Measurements from ENCODE around the gene DLGAP1.
"Not testable (repeated sequence)": the region's sequence is repeated elsewhere in the genome, so short reads cannot be mapped to it uniquely, and the experiment has no call there.

Gene DLGAP1

GRCh38 chr18:4069183-4069582 is 385.9 kb downstream of the DLGAP1 start:
- no peaks in the 10 kb centered on the region for H3K27me3 Mint-ChIP-seq (ENCODE audit: low read depth)
- H3K27ac Mint-ChIP-seq: no peak overlapping the region
- H3K4me3 Mint-ChIP-seq: no peak overlapping the region

GRCh38 chr18:4068552-4069158 is 386.5 kb downstream of the DLGAP1 start:
- Mint-ChIP-seq H3K9me3 (no peaks in the 10 kb centered on the region), H3K27me3 (ENCODE audit: low read depth) (no peaks in the 10 kb centered on the region), H3K36me3 (ENCODE audit: low read depth) (no peaks in the 10 kb centered on the region), H3K27ac (no peak overlapping the region), H3K4me3 (no peak overlapping the region), H3K4me1 (ENCODE audit: low read depth) (no peaks in the 10 kb centered on the region)
- peak; percentile 12 for DNase-seq (ENCODE audit: low spot score)

More at GRCh38 chr18:4069183-4069582, 385.9 kb downstream of the DLGAP1 start:
- Mint-ChIP-seq H3K4me1 (ENCODE audit: low read depth) (no peaks in the 10 kb centered on the region), H3K9me3 (no peaks in the 10 kb centered on the region), H3K36me3 (ENCODE audit: low read depth) (no peaks in the 10 kb centered on the region)
- DNase-seq (ENCODE audit: low spot score): no peak

DNA sequence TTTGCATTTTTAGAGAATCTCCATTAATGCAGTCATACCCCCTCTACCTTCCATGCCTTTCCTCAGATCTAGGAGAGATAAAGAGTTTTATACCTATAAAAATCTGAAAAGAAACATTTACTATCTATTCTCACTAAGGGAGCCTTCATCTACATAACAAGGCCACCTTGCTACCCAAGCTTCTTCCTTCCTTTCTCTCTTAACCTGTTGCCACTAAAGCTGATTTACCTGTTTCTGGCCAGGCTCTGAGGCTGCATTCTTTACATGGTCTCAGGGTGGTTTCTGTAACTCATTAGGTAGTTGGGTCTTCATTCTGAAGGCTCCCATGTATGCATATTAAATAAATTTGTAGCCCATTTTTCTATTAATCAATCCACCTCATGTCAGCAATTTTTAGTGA is 391.6 kb downstream of the DLGAP1 start:
- Mint-ChIP-seq H3K4me1 (ENCODE audit: low read depth) (no peaks in the 10 kb centered on the region), H3K9me3 (peaks cover 13% of the 10 kb centered on the region), H3K27ac (no peak overlapping the region), H3K4me3 (no peak overlapping the region), H3K36me3 (ENCODE audit: low read depth) (no peaks in the 10 kb centered on the region), H3K27me3 (ENCODE audit: low read depth) (no peaks in the 10 kb centered on the region)
- DNase-seq (ENCODE audit: low spot score): no peak

- Mint-ChIP-seq H3K36me3 (ENCODE audit: low read depth) (no peaks in the 10 kb centered on the region), H3K4me1 (ENCODE audit: low read depth) (no peaks in the 10 kb centered on the region), H3K27me3 (ENCODE audit: low read depth) (no peaks in the 10 kb centered on the region), H3K4me3 (no peak overlapping the region), H3K27ac (no peak overlapping the region), H3K9me3 (peaks cover 13% of the 10 kb centered on the region)
- no peak for DNase-seq (ENCODE audit: low spot score)
These were observed 394.5 kb downstream of the DLGAP1 start for GRCh38 chr18:4060427-4061281.

DNA sequence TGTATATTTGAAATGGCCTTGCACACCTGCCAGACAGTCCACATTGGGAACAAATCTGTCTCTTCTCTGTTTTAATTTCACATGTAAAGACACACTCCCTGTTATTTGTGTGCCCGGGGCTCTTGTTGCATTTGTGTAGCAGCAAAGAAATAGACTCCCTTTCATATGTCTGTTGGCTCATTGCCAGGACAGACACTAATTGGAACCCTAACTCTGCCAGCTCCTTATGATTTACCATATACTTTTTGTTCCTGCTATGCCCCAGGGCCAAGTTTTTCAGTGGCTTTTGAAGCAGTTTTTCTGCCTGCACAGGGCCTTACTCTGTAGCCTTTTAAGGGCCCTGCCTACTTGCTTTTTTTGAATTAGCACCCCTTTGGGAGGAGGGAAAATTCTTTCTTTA is 396.9 kb downstream of the DLGAP1 start:
- peaks cover 17% of the 10 kb centered on the region for H3K9me3 Mint-ChIP-seq

DNA sequence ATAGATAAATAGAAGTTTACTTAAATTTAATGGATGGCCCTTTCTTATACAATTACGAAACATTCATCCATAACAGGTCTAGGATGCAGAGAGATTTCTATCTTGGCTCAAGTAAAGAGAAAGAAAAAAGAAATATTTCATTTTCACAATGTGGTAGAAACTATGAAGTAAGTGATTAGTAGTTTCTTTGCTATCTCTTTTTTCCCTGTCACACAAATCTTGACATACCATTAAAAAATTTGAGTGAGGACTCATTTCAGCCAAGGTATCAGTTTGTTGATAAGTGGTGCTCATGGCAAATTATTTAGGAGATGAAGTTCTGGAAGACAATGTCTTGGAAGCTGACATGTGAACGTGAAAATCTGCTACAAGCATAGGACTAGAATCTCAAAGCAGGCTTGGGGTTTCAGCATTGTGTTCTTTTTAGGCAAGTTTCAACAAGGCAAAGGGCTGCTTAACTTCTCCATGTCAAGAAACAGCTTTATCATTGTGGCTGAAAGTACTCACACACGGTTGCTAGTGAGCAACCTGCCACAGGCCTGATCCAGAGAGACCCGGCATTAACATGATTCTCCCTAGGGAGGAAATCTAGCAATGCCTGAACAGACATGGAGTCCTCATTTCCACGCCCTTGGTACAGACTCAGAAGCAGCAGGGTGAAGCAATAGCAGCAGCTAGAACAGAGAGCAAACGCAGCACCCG is 414.6 kb downstream of the DLGAP1 start:
- Mint-ChIP-seq H3K27me3 (ENCODE audit: low read depth) (no peaks in the 10 kb centered on the region), H3K9me3 (no peaks in the 10 kb centered on the region)
- DNase-seq (ENCODE audit: low spot score): no peak

More for the DNA sequence above, 396.9 kb downstream of the DLGAP1 start:
- H3K4me1 Mint-ChIP-seq (ENCODE audit: low read depth): no peaks in the 10 kb centered on the region
- no peak overlapping the region for H3K27ac Mint-ChIP-seq
- no peak overlapping the region for H3K4me3 Mint-ChIP-seq
- no peaks in the 10 kb centered on the region for H3K36me3 Mint-ChIP-seq (ENCODE audit: low read depth)
- DNase-seq (ENCODE audit: low spot score): no peak
- no peaks in the 10 kb centered on the region for H3K27me3 Mint-ChIP-seq (ENCODE audit: low read depth)

DNA sequence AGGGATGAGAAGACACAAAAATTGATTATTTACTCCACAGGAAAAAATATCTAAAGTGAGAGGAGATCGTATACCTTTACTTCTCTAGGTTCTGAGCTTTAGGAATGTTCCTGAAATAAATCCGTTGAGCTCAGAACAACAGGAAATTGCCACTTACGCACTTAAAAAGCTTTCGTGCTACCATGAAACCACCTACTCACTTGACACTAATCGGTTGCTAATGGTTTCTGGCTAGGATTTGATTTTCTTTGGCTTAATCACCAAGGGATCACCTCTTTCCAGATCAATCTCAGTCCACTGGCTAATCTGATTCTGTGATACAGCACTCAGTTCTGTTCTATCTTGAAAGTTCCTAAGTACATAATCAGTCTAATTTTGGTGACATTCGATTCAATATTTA is 419.6 kb downstream of the DLGAP1 start:
- no peaks in the 10 kb centered on the region for H3K36me3 Mint-ChIP-seq (ENCODE audit: low read depth)
- no peaks in the 10 kb centered on the region for H3K9me3 Mint-ChIP-seq
- no peak for DNase-seq (ENCODE audit: low spot score)
- no peak overlapping the region for H3K4me3 Mint-ChIP-seq
- no peaks in the 10 kb centered on the region for H3K4me1 Mint-ChIP-seq (ENCODE audit: low read depth)
- no peak overlapping the region for H3K27ac Mint-ChIP-seq
- H3K27me3 Mint-ChIP-seq (ENCODE audit: low read depth): no peaks in the 10 kb centered on the region

More for the DNA sequence above, 414.6 kb downstream of the DLGAP1 start:
- Mint-ChIP-seq H3K4me1 (ENCODE audit: low read depth) (no peaks in the 10 kb centered on the region), H3K27ac (no peak overlapping the region), H3K4me3 (no peak overlapping the region), H3K36me3 (ENCODE audit: low read depth) (no peaks in the 10 kb centered on the region)

DNA sequence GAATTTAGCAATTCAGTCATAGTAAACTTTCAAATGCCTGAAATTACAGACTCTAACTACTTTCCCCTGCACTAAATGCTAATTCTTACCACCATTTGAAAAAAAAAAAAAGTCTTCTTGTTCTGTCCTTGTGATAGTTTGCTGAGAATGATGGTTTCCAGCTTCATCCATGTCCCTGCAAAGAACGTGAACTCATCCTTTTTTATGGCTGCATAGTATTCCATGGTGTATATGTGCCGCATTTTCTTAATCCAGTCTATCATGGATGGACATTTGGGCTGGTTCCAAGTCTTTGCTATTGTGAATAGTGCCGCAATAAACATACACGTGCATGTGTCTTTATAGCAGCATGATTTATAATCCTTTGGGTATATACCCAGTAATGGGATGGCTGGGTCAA is 420.3 kb downstream of the DLGAP1 start:
- not testable (repeated sequence) for H3K36me3 Mint-ChIP-seq (ENCODE audit: low read depth); H3K4me3 Mint-ChIP-seq; H3K27me3 Mint-ChIP-seq (ENCODE audit: low read depth); DNase-seq (ENCODE audit: low spot score); H3K9me3 Mint-ChIP-seq; H3K4me1 Mint-ChIP-seq (ENCODE audit: low read depth); H3K27ac Mint-ChIP-seq

DNA sequence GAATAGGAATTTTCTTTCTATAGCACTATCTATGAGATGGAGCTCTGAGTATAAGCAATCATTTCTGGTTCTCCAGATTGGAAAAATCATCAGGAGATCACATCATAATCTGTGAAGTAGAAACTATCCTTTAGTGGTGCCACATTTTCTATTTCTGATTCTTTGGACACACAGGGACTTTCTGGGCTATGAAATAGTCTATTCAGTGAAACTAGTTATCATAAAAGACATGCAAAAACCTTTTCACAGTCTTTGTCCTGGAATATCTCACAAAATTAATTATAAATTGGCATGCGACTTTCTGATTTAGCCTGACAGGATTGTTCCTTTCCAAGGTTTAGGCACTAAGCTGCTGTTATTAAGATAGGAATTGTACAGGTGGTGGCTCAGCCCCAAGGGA is 428.6 kb downstream of the DLGAP1 start:
- DNase-seq (ENCODE audit: low spot score): no peak
- no peaks in the 10 kb centered on the region for H3K36me3 Mint-ChIP-seq (ENCODE audit: low read depth)
- no peak overlapping the region for H3K4me3 Mint-ChIP-seq
- peaks cover 6% of the 10 kb centered on the region for H3K9me3 Mint-ChIP-seq
- no peak overlapping the region for H3K27ac Mint-ChIP-seq
- H3K4me1 Mint-ChIP-seq (ENCODE audit: low read depth): no peaks in the 10 kb centered on the region
- no peaks in the 10 kb centered on the region for H3K27me3 Mint-ChIP-seq (ENCODE audit: low read depth)

GRCh38 chr18:4024702-4025101 is 430.4 kb downstream of the DLGAP1 start:
- Mint-ChIP-seq H3K4me3 (no peak overlapping the region), H3K36me3 (ENCODE audit: low read depth) (no peaks in the 10 kb centered on the region), H3K9me3 (peaks cover 6% of the 10 kb centered on the region), H3K27me3 (ENCODE audit: low read depth) (no peaks in the 10 kb centered on the region), H3K27ac (no peak overlapping the region), H3K4me1 (ENCODE audit: low read depth) (no peaks in the 10 kb centered on the region)
- no peak for DNase-seq (ENCODE audit: low spot score)

DNA sequence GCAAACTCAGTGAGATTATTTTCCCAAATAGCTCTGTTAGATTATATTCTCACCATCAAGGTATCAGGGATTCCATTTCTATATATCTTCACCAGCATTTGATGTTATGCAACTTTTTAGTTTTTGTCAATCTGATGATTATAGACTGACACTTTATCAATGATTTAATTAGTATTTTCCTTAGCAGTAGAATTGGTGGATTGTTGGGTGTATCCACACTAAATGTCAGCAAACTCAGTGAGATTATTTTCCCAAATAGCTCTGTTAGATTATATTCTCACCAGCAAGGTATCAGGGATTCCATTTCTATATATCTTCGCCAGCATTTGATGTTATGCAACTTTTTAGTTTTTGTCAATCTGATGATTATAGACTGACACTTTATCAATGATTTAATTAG is 432.4 kb downstream of the DLGAP1 start:
- not testable (repeated sequence) for H3K27ac Mint-ChIP-seq

GRCh38 chr18:4020026-4020425 is 435.1 kb downstream of the DLGAP1 start:
- H3K27ac Mint-ChIP-seq: no peak overlapping the region
- peaks cover 6% of the 10 kb centered on the region for H3K9me3 Mint-ChIP-seq
- DNase-seq (ENCODE audit: low spot score): no peak
- peaks cover 2% of the 10 kb centered on the region for H3K4me1 Mint-ChIP-seq (ENCODE audit: low read depth)
- peaks cover 2% of the 10 kb centered on the region for H3K27me3 Mint-ChIP-seq (ENCODE audit: low read depth)
- no peak overlapping the region for H3K4me3 Mint-ChIP-seq
- H3K36me3 Mint-ChIP-seq (ENCODE audit: low read depth): no peaks in the 10 kb centered on the region

More for the DNA sequence above, 432.4 kb downstream of the DLGAP1 start:
- not testable (repeated sequence) for H3K4me1 Mint-ChIP-seq (ENCODE audit: low read depth); H3K36me3 Mint-ChIP-seq (ENCODE audit: low read depth); H3K27me3 Mint-ChIP-seq (ENCODE audit: low read depth); H3K9me3 Mint-ChIP-seq; DNase-seq (ENCODE audit: low spot score); H3K4me3 Mint-ChIP-seq

DNA sequence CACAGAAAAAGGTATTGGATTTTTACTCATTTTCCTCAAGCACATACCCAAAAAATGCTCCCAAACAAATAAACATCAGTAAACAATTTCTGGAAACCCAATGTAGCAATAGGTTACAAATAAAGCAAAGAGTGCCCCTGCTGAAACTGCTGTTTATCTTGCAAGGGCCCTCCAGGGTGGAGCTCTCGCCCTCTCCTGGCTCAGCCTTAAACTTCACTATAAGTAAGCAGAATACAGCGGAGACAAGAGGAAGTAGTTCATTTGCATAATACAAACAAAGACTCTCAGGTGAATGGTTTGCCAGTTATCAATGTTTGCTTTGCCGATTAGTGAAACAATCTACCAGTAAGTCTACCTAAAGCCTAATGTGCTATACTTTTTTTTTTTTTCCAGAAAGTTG is 437.6 kb downstream of the DLGAP1 start:
- peaks cover 2% of the 10 kb centered on the region for H3K27me3 Mint-ChIP-seq (ENCODE audit: low read depth)
- H3K4me3 Mint-ChIP-seq: no peak overlapping the region
- peaks cover 6% of the 10 kb centered on the region for H3K9me3 Mint-ChIP-seq
- H3K36me3 Mint-ChIP-seq (ENCODE audit: low read depth): no peaks in the 10 kb centered on the region
- no peak overlapping the region for H3K27ac Mint-ChIP-seq
- DNase-seq (ENCODE audit: low spot score): no peak
- peaks cover 2% of the 10 kb centered on the region for H3K4me1 Mint-ChIP-seq (ENCODE audit: low read depth)

- Mint-ChIP-seq H3K9me3 (no peaks in the 10 kb centered on the region), H3K27ac (no peak overlapping the region), H3K27me3 (ENCODE audit: low read depth) (peaks cover 2% of the 10 kb centered on the region), H3K4me1 (ENCODE audit: low read depth) (peaks cover 2% of the 10 kb centered on the region), H3K4me3 (no peak overlapping the region), H3K36me3 (ENCODE audit: low read depth) (no peaks in the 10 kb centered on the region)
- no peak for DNase-seq (ENCODE audit: low spot score)
These were observed 438.6 kb downstream of the DLGAP1 start for GRCh38 chr18:4016391-4017049.
